MM.1S (cell line): ENCODE data around the gene TIMP2.

ENCODE experiments used
- CTCF ChIP-seq: fragments of 300-600 bp; sonication (generic); IDR thresholded peaks from 2 replicates; pipeline ENCODE4 v1.5.1; 2016; ENCODE audit warnings: antibody characterized with exemption, low read length, mixed read lengths
- EZH2 ChIP-seq: fragments of 300-600 bp; sonication (generic); optimal IDR thresholded peaks from 2 replicates; pipeline ENCODE3; 2017; ENCODE audit warnings: low read depth, mild to moderate bottlenecking, antibody characterized with exemption, low read length, mixed read lengths

DNA sequence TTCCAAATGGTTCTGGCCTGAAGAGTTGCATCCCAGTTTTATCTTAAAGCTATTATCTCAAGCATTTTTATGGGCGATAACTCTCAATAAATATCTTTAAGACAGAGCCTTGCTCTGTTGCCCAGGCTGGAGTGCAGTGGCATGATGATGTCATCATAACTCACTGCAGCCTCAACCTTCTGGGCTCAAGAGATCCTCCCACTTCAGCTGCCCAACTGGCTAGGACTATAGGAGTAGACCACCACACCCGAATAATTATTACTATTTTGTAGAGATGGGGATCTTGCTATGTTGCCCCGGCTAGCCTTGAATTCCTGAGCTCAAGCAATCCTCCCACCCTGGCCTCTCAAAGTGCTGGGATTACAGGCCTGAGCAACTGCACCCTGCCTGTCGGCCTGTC is 117.0 kb downstream of the TIMP2 start:
- no peak for TF ChIP-seq CTCF
- TF ChIP-seq EZH2, result no peak
